ENCODE data around the gene NDUFV2.
"Not testable (repeated sequence)": the region's sequence is repeated elsewhere in the genome, so short reads cannot be mapped to it uniquely, and the experiment has no call there.

NDUFV2 gene

DNA sequence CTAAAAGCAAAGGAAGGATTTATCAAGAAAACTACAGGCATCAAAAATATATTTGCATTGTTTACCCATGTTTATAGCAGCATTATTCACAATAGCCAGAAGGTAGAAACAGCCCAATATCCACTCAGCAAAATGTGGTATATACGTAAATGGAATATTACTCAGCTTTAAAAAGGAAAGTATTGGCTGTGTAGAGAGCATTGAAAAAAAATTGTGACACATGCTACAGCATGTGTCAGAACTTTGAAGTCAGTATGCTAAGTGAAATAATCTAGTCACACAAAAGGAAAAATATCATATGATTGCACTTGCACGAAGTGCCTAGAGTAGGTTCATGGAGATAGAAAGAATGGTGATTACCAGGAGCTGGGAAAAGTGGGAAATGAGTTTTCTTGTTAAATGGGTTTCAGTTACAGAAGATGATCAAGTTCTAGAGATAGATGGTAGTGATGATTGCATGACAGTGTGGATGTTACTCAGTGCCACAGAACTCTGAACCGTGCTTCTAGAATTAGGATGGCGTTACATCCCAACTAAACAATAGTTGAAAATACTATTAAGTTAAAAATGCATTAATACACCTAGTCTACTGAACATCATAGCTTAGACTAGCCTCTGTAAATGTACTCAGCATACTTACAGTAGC is 54.2 kb downstream of the NDUFV2 start:
- no peak for DNase-seq (ENCODE audit: low spot score)

DNA sequence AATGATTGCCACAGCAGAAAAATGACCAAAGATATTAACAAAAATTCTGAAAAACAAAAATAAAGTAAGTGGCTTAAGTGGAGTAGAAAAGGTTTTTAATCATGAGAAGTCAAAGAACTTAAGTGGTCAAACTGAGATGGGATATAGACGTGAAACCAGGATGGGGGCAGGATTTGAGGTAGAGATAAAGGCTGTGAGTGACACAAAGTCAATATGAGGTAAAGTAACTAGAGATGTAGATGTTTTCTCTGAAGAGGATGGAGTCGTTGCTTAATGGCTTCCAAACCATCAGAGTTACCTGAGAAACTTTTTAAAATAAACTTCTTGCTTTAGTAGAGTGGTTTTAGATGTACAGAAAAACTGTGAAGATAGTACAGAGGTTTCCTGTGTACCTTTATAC is 55.3 kb downstream of the NDUFV2 start:
- no peak for DNase-seq (ENCODE audit: low spot score)

DNA sequence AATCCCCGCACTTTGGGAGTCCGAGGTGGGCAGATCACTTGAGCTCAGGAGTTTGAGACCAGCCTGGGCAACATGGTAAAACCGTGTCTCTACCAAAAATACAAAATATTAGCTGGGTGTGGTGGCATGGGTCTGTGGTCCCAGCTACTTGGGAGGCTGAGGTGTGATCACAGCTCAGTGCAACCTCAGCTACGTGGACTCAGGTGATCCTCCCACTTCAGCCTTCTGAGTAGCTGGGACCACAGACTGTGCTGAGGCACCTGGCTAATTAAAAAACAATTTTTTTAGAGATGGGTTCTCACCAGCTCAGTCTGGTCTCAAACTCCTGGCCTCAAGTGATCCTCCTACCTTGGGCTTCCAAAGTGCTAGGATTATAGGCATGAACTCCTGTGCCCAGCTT is 57.5 kb downstream of the NDUFV2 start:
- no peak for DNase-seq (ENCODE audit: low spot score)

DNA sequence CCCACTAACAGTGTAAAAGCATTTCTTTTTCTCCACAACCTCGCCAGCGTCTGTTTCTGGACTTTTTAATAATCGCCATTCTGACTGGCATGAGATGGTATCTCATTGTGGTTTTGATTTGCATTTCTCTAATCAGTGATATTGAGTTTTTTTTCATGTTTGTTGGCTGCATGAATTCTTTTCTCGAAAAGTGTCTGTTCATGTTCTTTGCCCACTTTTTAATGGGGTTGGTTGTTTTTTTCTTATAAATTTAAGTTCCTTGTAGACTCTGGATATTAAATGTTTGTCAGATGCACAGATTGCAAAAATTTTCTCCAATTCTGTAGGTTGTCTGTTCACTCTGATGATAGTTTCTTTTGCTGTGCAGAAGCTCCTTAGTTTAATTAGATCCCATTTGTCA is 60.2 kb downstream of the NDUFV2 start:
- not testable (repeated sequence) for DNase-seq (ENCODE audit: low spot score)

DNA sequence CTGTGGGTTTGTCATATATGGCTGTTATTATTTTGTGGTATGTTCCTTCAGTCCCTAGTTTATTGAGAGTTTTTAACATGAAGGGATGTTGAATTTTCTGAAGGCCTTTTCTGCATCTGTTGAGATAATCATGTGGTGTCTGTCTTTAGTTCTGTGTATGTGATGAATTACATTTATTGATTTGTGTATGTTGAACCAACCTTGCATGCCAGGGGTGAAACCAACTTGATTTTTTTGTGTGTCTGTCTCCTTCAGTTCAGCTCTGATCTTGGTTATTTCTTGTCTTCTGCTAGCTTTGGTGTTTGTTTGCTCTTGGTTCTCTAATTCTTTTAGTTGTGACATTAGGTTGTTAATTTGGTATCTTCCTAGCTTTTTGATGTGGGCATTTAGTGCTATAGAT is 61.6 kb downstream of the NDUFV2 start:
- not testable (repeated sequence) for DNase-seq (ENCODE audit: low spot score)

DNA sequence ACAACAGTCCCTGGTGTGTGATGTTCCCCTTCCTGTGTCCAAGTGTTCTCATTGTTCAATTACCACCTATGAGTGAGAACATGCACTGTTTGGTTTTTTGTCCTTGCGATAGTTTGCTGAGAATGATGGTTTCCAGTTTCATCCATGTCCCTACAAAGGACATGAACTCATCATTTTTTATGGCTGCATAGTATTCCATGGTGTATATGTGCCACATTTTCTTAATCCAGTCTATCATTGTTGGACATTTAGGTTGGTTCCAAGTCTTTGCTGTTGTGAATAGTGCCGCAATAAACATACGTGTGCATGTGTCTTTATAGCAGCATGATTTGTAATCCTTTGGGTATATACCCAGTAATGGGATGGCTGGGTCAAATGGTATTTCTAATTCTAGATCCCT is 63.4 kb downstream of the NDUFV2 start:
- not testable (repeated sequence) for DNase-seq (ENCODE audit: low spot score)

DNA sequence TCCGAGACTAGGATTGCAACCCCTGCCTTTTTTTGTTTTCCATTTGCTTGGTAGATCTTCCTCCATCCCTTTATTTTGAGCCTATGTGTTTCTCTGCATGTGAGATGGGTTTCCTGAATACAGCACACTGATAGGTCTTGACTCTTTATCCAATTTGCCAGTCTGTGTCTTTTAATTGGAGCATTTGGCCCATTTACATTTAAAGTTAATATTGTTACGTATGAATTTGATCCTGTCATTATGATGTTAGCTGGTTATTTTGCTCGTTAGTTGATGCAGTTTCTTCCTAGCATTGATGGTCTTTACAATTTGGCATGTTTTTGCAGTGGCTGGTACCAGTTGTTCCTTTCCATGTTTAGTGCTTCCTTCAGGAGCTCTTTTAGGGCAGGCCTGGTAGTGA is 67.0 kb downstream of the NDUFV2 start:
- not testable (repeated sequence) for DNase-seq (ENCODE audit: low spot score)

DNA sequence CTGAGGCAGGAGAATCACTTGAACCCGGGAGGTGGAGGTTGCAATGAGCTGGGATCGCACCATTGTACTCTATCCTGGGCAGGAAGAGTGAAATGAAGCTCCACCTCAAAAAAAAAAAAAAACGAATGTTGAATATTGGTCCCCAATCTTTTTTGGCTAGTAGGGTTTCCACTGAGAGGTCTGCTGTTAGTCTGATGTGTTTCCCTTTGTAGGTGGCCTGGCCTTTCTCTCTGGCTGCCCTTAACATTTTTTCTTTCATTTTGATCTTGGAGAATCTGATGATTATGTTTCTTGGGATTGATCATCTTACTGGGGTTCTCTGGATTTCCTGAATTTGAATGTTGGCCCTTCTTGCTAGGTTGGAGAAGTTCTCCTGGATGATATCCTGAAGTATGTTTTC is 69.4 kb downstream of the NDUFV2 start:
- not testable (repeated sequence) for DNase-seq (ENCODE audit: low spot score)

DNA sequence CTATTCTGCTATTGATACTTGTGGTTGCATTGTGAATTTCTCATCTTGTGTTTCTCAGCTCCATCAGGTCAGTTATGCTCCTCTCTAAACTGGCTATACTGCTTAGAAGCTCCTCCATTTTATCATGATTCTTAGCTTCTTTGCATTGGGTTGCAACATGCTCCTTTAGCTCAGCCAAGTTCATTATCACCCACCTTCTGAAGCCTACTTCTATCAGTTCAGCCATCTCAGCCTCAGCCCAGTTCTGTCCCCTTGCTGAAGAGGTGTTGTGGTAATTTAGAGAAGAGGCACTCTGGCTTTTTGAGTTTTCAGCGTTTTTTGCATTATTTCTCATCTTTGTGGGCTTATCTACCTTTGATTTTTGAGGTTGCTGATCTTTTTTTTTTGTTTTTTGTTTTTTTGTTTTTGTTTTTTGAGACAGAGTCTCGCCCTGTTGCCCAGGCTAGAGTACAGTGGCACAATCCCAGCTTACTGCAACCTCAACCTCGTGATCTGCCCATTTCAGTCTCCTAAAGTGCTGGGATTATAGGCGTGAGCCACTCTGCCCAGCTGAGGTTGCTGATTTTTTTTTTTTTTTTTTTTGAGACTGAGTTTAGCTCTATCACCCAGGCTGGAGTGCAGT is 70.1 kb downstream of the NDUFV2 start:
- DNase-seq (ENCODE audit: low spot score) = no peak

DNA sequence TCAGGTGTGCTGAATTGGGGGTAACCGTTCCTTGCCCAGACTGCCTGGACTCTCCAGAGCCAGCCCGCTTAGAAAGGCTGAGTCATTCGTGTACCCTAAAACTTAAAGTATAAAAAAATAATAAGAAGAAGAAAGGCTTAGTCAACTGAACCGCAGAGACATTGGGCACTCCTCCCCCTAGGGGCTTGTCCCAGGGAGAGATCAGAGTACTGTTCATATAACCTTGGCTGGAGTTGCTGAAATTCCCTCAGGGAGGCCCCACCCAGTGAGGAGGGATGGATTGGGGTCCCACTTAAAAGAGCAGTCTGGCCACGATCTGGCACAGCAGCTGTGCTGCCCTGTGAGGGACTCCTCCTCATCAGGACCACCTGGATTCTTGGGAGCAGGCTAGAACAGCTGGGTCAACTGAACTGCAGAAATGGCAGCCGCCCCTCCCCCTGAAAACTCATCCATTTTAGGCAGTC is 71.3 kb downstream of the NDUFV2 start:
- DNase-seq (ENCODE audit: low spot score) = no peak

DNA sequence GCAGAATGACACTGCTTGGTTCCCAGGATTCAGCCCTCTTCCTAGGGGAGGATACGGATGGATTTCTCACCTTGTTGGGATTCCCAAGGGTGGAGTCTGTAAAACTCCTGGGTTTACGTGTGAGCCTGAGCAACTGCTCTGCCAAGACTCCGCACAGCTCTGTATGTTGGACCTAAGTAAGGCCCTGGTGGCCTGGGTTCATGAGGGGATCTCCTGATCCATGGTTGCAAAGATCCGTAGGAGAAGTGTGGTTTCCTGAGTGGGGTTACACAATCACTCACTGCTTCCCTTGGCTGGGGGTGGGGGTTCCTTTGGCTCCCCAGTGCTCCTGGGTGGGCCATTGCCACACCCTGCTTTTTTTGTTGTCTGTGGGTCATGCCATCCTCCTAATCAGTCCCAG is 71.8 kb downstream of the NDUFV2 start:
- no peak for DNase-seq (ENCODE audit: low spot score)

DNA sequence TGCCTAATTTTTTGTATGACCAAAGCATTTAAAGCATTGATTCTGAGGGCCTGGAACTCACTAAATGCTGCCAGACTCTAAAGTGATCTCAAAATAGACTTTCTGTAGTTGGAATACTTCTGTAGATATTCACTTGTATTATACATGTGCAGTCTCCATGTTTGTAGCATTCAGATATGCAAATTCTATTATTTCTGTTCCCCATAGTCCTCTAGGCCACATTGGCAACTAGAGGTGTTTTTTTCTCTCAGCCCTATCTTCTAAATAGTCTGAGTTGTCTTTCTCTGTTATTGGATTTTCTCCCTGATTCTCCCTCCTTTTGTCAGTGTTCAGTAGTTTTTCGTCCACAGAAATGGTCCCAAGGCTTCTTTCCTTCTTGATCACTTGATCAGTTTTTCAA is 72.6 kb downstream of the NDUFV2 start:
- no peak for DNase-seq (ENCODE audit: low spot score)

DNA sequence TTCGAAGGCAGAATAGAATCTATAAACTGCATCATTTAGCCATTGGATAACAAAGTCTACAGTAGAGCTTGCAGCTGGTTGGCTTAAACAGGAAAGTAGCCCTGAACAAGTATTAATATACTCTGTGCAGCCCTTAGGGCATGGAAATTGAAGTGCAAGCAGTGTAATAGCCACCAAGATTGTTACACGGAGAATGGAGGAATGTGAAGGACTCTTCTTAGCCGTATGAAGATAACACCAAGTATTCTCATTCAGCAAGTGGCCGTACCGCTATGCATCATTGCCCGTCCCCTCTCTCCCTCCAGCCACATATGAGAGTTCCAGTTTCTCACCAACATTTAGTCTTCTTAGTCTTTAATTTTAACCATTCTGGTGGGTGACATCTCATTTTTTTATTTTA is 74.5 kb downstream of the NDUFV2 start:
- no peak for DNase-seq (ENCODE audit: low spot score)

DNA sequence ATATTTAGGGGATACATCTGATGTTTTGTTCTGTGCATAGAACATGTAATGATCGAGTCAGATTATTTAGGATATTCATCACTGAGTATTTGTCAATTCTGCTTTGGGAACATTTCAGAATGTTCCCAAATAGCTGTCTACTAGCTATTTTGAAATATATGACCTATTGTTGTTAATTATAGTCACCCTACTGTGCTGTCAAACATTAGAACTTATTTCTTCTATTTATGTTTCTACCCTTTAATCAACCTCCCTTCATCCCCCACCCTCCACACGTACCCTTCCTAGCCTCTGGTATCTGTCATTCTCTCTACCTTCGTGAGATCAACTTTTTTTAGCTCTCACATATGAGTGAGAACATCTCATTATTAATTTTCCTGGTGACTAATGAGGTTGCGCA is 75.0 kb downstream of the NDUFV2 start:
- no peak for DNase-seq (ENCODE audit: low spot score)

DNA sequence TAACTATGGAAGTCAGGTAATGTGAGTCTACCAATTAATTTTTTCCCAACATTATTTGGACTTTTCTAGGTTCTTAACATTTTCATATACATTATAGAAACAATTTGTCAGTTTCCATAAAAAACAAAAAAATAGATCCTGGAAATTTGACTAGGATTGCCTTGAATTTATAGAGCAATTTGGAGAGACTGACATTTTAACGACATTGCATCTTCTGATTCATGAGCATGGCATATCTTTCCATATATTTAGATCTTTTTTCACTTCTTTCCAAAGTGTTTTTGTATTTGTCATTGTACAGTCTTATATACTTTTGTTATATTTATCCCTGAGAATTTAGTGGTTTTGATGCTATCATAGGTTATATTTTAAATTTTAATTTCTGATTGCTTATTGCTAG is 76.1 kb downstream of the NDUFV2 start:
- DNase-seq (ENCODE audit: low spot score) = no peak

DNA sequence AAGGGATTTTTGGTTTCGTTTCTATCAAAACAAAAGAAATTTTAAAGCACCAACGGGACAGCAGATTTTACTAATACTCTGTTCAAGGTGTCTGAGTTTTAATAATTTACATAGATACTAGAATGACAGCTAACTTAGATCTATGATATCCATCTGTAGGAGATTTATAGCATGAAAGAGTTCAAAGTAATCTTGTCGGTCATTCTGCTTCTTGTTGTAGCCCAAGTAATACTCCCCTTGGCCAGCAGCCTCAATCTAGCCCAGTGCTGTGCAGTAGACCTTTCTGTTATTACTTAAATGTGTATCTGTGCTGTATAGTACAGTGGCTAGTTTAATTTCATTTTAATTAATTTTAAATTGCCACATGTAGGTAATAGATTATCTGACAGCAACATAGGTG is 78.8 kb downstream of the NDUFV2 start:
- no peak for DNase-seq (ENCODE audit: low spot score)

DNA sequence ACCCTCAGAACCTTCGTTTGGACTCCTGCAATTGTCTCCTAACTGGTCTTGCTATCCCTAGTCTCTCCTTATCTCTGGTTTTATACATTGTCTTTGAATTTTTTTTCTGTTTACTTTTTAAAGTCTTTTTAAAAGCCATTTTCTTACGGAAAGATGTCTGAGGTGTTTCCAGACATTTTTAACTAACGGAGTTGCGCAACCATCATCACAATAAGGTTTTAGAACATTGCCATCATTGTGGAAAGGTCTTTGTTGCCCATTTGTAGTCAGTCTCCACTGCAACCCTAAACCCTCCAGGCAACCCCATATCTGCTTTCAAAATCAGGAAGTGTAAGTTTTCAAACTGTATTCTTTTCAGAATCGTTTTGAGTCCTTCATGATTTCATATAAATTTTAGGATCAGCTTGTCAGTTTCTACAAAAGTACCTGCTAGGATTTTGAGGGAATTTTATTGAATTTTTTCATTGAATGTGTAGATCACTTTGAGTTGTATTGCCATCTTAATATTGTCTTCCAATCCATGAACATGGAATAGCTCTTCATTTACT is 80.4 kb downstream of the NDUFV2 start:
- no peak for DNase-seq (ENCODE audit: low spot score)
